Loucy (cell line): Measurements from ENCODE around the gene RING1.

Source experiments
- H2AFZ ChIP-seq: fragments of 200-600 bp; sonication (generic); 2 replicates; pipeline ENCODE4 v1.6.0; 2016; ENCODE audit warnings: antibody characterized with exemption, mild to moderate bottlenecking, low read length, moderate library complexity
- H3F3A ChIP-seq: fragments of 200-600 bp; 2 replicates; pipeline ENCODE4 v1.6.0; 2016; ENCODE audit warnings: antibody characterized with exemption, low read depth, mild to moderate bottlenecking
- H3K27me3 ChIP-seq: fragments of 200-600 bp; sonication (generic); 2 replicates; pipeline ENCODE4 v1.6.1; 2014; ENCODE audit warnings: low read length, mild to moderate bottlenecking; ENCODE audit not compliant: insufficient read depth, poor library complexity, severe bottlenecking
- H3K36me3 ChIP-seq: fragments of 200-600 bp; sonication (generic); 2 replicates; pipeline ENCODE4 v1.6.1; 2016; ENCODE audit warnings: low read length; ENCODE audit not compliant: insufficient read depth
- H3K4me1 ChIP-seq: fragments of 200-600 bp; sonication (generic); 2 replicates; pipeline ENCODE4 v1.5.1; 2014; ENCODE audit warnings: low read length, mild to moderate bottlenecking; ENCODE audit not compliant: insufficient read depth, poor library complexity, severe bottlenecking
- H3K4me2 ChIP-seq: fragments of 200-600 bp; sonication (generic); 2 replicates; pipeline ENCODE4 v1.6.0; 2014; ENCODE audit warnings: antibody characterized with exemption, low read length, low read depth, mild to moderate bottlenecking; ENCODE audit not compliant: poor library complexity, severe bottlenecking
- H3K4me3 ChIP-seq: fragments of 200-600 bp; sonication (generic); 2 replicates; pipeline ENCODE4 v1.5.1; 2014; ENCODE audit warnings: low read length, mild to moderate bottlenecking, mixed read lengths; ENCODE audit not compliant: poor library complexity, severe bottlenecking
- H3K79me2 ChIP-seq: fragments of 200-600 bp; sonication (generic); 2 replicates; pipeline ENCODE4 v1.6.1; 2014; ENCODE audit warnings: low read length; ENCODE audit not compliant: insufficient read depth
- H3K9ac ChIP-seq: fragments of 200-600 bp; sonication (generic); 2 replicates; pipeline ENCODE4 v1.6.0; 2014; ENCODE audit warnings: mild to moderate bottlenecking, low read depth, low read length, moderate library complexity; ENCODE audit not compliant: poor library complexity, severe bottlenecking
- H3K9me2 ChIP-seq: fragments of 200-600 bp; sonication (generic); replicated peaks from 2 replicates; pipeline ENCODE4 v1.6.1; 2016; ENCODE audit warnings: low read depth, low read length, mixed read lengths
- H3K9me3 ChIP-seq: fragments of 200-600 bp; sonication (generic); 2 replicates; pipeline ENCODE4 v1.6.1; 2014; ENCODE audit warnings: mild to moderate bottlenecking, antibody characterized with exemption, low read length, low read depth; ENCODE audit not compliant: insufficient read depth
- H4K20me1 ChIP-seq: fragments of 200-600 bp; sonication (generic); 2 replicates; pipeline ENCODE4 v1.6.0; 2014; ENCODE audit warnings: antibody characterized with exemption, low read length, mild to moderate bottlenecking; ENCODE audit not compliant: insufficient read depth, poor library complexity, severe bottlenecking
- CTCF ChIP-seq: fragments of 200-600 bp; sonication (generic); conservative IDR thresholded peaks from 2 replicates; pipeline ENCODE4 v1.5.1; 2014; ENCODE audit warnings: mild to moderate bottlenecking, antibody characterized with exemption, low read length
- EZH2phosphoT487 ChIP-seq: fragments of 200-600 bp; IDR thresholded peaks from 2 replicates; pipeline ENCODE4 v1.6.1; 2018; ENCODE audit warnings: antibody characterized with exemption, mild to moderate bottlenecking, moderate library complexity, borderline replicate concordance

Gene RING1

GRCh38 chr6:33189625-33190448 is 18.5 kb upstream of the RING1 start:
- Histone ChIP-seq H3K9me3 (no peaks in the 10 kb centered on the region), H3K27me3 (peaks cover 36% of the 10 kb centered on the region), H3K4me1 (no peaks in the 10 kb centered on the region), H3K9ac (no peak overlapping the region), H3K36me3 (peaks cover 10% of the 10 kb centered on the region; the same call in 1 of the 2 replicates), H3K4me3 (no peak overlapping the region), H3K4me2 (no peak overlapping the region), H2AFZ (no peak overlapping the region), H4K20me1 (no peaks in the 10 kb centered on the region), H3F3A (no peaks in the 10 kb centered on the region), H3K79me2 (no peaks in the 10 kb centered on the region), H3K9me2 (no peaks in the 10 kb centered on the region)
- TF ChIP-seq EZH2phosphoT487 (no peak), CTCF (no peak)

- no peaks in the 10 kb centered on the region for H3K4me1 ChIP-seq
- H2AFZ ChIP-seq = no peak overlapping the region
- H4K20me1 ChIP-seq = no peaks in the 10 kb centered on the region
- no peaks in the 10 kb centered on the region for H3K79me2 ChIP-seq
- H3K9me3 ChIP-seq = no peaks in the 10 kb centered on the region
- H3K4me3 ChIP-seq = no peak overlapping the region
- H3K4me2 ChIP-seq = no peak overlapping the region
- H3K9ac ChIP-seq = no peak overlapping the region
- peaks cover 18% of the 10 kb centered on the region; the same call in 1 of the 2 replicates for H3K36me3 ChIP-seq
- H3F3A ChIP-seq = no peaks in the 10 kb centered on the region
- H3K27me3 ChIP-seq = peaks cover 29% of the 10 kb centered on the region
- TF ChIP-seq CTCF (no peak), EZH2phosphoT487 (no peak)
- no peaks in the 10 kb centered on the region for H3K9me2 ChIP-seq
Measured at GRCh38 chr6:33190504-33191107, 17.7 kb upstream of the RING1 start.

- no peaks in the 10 kb centered on the region for H3K4me1 ChIP-seq
- peaks cover 6% of the 10 kb centered on the region for H4K20me1 ChIP-seq
- no peaks in the 10 kb centered on the region for H3K9me2 ChIP-seq
- H3K9ac ChIP-seq = no peak overlapping the region
- H3K9me3 ChIP-seq = no peaks in the 10 kb centered on the region
- H3K4me2 ChIP-seq = no peak overlapping the region
- no peak overlapping the region for H2AFZ ChIP-seq
- H3K4me3 ChIP-seq = no peak overlapping the region
- TF ChIP-seq CTCF (no peak), EZH2phosphoT487 (no peak)
- peaks cover 19% of the 10 kb centered on the region for H3K27me3 ChIP-seq
- H3K36me3 ChIP-seq = peaks cover 26% of the 10 kb centered on the region; the same call in 1 of the 2 replicates
- H3K79me2 ChIP-seq = peaks cover 4% of the 10 kb centered on the region; the same call in 1 of the 2 replicates
- no peaks in the 10 kb centered on the region for H3F3A ChIP-seq
Measured at GRCh38 chr6:33191383-33192104, 16.8 kb upstream of the RING1 start.
